IPS-11a (cell line): ENCODE data around the gene WBP1L.
"Not testable (repeated sequence)": the region's sequence is repeated elsewhere in the genome, so short reads cannot be mapped to it uniquely, and the experiment has no call there.

Experiments
- H3K4me3 ChIP-seq: one replicate; pipeline ENCODE4 v1.5.1; 2013; ENCODE audit warnings: low read depth, low read length, control low read depth

WBP1L gene

DNA sequence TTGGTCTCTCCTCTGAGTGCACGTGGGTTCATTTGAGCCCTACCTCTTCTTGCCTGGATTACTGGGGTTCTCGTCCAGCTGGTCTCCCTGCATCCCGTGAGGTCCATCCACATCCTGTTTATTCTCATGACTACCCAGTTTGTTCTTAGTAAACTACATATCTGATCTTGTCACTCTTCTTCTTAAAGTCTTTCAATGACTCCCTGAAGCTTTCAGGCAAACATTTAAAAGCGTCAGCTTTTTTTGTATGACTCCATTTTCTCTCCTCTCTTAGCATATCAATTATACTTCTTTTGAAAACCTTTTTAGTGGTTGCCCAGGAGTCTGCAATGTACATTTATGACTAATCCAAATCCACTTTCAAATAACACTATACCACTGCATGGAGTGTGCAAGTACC lies 21.8 kb upstream of the WBP1L start:
- H3K4me3 ChIP-seq = no peak overlapping the region

DNA sequence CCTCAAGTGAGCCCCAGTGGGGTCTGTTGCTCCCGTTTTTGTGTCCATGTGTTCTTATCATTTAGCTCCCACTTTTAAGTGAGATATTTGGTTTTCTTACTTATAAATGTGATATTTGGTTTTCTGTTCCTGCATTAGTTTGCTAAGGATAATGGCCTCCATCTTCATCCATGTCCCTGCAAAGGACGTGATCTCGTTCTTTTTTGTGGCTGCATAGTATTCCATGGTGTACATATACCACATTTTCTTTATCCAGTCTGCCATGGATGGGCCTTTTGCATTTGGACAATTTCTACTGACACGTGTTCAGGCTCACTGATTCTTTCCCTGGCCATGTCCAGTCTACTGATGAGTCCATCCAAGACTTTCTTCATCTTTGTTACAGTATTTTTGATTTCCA lies 19.8 kb upstream of the WBP1L start:
- H3K4me3 ChIP-seq = no peak overlapping the region

DNA sequence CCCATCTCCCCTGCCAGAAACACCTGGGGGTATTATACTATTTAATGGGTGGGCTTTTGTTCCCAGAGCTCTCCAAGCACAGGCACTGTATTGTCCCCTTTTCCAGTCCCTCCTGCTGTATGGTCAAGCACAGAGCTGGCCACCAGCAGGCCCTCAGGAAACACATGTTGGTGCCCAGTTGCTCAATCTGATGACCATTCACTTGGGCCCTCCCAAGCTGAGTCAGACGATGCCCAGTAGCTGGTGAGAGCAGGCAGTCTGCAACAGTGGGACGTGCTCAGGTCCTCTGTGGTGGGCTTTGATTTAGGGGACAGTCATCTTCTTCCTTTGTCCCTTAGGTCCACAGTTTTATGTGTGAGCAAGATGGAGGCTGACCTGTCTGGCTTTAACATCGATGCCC lies 17.5 kb upstream of the WBP1L start:
- no peak overlapping the region for H3K4me3 ChIP-seq

DNA sequence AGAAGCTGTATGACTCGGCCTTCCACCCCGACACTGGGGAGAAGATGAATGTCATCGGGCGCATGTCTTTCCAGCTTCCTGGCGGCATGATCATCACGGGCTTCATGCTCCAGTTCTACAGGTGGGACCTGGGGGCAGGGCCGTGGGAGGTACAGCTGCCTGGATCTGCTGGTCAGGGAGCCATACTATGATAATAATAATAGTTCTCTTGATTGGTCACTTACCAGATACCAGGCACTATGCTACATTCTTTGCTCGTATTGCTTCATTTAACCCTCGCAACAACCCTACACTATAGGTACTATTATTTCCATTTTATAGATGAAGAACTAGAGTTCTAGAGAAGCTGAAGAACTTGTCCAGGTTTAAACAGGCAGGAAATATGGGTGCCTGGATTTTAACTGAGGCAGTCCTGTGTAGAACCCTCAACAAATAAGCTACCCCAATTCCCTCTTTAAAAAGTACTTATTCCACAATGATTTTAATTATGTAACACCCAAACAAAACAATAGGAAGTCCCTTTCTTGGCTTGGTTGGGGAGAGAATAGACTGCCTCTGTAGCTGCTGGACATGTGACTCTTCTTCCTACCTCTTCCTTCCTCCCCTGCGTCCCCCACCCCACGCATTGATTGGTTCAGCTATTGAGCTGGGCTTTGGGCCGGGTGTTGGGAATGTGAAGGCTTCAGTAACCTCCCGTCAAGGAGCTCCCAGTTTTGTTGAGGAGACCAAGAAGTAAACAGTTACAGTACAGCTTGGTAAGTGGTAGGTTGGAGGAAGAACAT lies 16.5 kb upstream of the WBP1L start:
- H3K4me3 ChIP-seq = no peak overlapping the region

DNA sequence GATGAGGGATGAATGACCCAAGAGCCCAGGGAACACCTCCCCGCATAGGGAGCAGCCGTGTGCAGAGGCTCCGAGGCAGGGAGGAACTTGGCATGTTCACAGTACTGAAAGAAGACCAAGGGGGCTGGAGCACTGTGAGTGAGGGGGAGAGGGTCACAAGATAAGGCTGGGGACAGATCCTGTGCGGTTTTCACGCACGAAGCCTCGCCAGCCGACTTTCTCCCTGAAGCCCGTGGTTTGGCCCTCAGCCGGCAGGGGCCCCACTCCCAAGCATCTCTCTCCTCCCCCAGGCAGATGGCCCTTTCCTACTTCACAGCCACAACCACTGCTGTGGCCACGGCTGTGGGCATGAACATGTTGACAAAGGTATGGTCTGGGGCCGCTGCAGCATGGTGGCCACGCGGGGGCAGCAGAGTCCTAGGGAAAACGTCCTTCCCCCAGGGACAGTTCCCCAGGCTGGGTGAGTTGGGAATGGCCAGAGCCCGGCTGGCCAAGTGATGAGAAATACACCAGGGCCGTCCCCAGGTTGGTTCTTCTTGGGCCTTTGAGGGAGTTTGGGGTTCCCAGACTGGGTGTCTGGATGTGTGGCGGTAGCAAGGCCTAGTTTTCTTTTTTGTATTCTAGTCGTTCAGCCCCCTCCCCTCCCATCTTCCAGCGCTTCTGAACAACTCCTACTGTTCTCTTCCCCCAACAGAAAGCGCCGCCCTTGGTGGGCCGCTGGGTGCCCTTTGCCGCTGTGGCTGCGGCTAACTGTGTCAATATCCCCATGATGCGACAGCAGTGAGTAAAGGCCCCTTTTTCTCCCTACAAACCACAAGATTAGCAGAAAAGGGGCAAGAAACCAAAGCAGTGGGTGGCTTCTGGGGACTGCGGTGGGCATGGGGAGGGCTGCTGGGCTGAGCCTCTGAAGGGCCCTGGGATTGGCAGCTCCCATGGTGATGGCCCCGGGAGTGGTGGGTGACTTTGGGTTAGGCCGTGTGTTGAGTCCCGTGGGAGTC lies 14.4 kb upstream of the WBP1L start:
- H3K4me3 ChIP-seq = no peak overlapping the region

DNA sequence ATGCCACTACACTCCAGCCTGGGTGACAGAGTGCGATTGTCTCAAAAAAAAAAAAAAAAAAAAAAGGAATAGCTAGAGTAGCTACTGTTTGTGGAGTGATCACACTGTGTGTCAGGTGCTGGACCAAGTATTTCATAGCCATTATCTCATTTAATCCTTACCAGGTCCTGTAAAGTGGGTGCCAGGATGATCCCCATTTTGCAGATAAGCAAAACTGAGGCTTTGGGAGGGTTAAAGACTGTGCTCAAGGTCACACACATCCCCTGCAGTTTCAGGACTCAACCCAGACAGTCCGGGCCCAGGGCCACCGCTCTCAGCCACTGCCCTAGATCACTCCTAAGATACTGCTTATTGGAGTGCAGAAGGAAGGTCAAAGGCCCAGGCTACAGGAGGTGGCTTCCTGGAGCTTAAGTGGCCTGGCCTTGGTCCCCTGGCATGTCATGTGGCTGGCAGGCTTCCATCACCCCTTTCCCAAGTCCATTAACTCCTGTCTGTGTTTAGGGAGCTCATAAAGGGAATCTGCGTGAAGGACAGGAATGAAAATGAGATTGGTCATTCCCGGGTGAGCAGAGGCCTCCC lies 12.4 kb upstream of the WBP1L start:
- H3K4me3 ChIP-seq = no peak overlapping the region

DNA sequence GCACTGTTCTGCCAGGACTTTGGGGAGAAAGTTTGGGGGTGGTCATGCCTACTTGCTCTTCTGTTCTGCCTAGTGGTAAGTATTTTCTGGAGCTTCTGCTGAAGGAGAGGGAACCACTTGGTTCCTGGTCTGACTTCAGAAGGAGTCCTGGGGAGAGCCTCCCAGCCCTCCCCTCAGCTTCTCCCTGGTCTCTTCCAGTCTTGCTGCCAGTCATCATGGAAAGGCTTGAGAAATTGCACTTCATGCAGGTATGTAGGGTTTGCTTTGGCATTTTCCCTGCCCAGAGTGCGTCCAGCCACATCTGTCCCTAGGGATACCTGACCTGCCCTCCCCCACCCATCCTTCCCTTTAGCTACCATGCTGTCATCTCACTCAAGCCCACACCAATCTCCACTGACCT lies 11.1 kb upstream of the WBP1L start:
- H3K4me3 ChIP-seq = no peak overlapping the region

DNA sequence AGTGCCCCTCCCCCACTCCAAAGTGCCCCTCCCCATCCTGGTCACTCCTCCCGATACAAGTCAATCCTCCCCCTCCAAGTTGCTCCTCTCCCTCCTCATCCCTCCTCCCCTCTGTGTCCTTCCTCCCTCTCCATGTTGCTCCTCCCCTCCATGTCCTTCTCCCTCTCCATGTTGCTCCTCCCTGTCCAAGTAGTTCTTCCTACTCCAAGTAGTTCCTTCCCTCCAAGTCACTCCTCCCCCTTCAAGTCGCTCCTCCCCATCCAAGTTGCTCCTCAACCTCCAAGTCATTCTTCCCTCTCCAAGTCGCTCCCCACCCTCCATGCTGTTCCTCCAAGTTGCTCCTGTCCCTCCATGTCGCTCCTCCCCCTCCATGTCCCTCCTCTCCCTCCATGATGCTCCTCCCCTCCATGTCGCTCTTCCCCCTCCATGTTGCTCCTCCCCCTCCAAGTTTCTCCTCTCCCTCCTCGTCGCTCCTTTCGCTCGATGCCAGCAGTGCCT lies 8.6 kb upstream of the WBP1L start:
- no peak overlapping the region for H3K4me3 ChIP-seq

DNA sequence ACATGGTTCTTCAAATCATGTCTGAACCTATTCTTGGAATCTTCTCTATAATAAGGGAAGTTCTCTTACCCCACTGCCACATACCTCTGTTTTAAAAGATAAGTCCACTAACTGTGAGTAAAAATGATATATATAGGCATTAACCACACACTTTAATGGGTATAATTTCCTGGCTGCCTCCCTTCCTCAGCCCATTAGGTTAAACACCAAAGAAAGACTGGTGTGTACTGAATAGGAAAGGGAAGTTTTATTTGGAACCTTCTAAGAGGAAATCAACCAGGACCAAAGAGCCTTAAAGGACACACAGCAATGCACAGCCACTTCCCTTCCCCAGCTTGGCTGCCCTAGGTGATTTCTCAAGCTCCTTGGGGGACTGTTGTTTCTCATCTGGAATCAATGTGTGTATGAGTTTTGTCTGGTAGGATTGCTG lies 5.0 kb upstream of the WBP1L start:
- no peak overlapping the region for H3K4me3 ChIP-seq

DNA sequence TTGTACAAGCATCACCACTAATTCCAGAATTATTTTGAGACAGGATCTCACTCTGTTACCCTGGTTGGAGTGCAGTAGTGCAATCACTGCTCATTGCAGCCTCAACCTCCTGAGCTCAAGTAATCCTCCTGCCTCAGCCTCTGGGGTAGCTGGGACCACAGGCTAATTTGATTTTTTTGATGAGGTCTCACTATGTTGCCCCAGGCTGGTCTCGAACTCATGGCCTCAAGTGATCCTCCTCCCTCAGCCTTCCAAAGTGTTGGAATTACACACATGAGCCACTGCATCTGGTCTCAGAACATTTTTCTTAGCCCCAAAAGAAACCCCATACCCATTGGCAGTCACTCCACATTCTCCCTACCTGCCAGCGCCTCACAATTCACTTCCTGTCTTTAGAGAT lies 3.5 kb upstream of the WBP1L start:
- H3K4me3 ChIP-seq = no peak overlapping the region

DNA sequence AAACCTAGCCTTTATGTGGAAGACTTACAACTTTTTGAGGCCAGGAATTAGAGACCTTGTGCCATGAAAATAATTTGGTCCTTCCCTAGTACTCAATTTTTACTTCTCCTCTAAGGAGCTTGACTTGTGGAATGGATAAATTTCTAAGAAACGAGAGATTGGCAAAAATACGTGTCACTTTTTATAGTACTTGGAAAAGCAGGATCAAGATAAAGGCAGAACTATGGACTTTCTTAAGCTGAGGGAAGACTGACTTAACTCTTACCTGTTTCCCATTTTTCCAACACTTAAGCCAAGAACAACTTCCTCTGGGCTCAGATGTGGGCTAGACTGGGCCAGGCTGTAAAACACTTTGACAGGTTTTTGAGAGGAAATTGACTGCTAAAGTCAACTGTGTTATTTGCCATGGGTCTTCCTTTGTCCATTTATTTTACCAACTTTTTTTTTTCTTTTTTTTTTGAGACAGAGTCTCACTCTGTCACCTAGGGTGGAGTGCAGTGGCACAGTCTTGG lies 2.0 kb upstream of the WBP1L start:
- H3K4me3 ChIP-seq = no peak overlapping the region

DNA sequence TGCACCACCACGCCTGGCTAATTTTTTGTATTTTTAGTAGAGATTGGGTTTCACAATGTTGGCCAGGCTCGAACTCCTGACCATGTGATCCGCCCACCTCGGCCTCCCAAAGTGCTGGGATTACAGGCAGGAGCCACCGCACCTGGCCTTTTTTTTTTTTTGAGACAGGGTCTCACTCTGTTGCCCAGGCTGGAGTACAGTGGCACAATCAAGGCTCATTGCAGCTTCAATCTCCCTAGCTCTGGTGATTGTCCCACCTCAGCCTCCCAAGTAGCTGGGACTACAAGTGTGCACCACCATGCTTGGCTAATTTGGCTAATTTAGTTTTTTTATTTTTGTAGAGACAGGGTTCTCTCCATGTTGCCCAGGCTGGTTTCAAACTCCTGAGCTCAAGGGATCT lies 1.4 kb upstream of the WBP1L start:
- H3K4me3 ChIP-seq = not testable (repeated sequence)

DNA sequence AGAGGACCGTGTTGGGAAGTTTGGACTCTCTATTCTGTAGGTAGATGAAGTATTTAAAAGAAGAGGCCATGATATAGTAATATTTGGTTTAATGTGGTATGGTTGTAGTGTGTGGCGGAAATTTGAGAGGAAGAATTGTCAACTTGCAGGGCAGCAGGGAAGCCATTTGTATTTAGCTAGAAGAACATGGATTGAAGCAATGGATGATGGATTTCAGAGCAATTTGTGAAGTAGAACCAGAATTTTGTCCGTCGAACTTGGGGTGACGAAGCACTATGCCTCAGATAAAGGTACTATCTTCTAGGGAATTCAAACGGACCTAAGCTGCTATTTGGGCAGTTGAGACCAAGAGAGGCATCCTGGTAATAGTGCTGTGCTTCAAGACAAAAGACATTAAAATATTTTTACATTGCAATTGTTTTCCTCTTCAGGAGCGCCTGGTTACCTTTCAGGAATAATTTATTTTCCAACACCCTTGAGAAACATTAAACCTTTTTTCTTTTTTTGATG lies 615 bp upstream of the WBP1L start:
- H3K4me3 ChIP-seq = no peak overlapping the region

DNA sequence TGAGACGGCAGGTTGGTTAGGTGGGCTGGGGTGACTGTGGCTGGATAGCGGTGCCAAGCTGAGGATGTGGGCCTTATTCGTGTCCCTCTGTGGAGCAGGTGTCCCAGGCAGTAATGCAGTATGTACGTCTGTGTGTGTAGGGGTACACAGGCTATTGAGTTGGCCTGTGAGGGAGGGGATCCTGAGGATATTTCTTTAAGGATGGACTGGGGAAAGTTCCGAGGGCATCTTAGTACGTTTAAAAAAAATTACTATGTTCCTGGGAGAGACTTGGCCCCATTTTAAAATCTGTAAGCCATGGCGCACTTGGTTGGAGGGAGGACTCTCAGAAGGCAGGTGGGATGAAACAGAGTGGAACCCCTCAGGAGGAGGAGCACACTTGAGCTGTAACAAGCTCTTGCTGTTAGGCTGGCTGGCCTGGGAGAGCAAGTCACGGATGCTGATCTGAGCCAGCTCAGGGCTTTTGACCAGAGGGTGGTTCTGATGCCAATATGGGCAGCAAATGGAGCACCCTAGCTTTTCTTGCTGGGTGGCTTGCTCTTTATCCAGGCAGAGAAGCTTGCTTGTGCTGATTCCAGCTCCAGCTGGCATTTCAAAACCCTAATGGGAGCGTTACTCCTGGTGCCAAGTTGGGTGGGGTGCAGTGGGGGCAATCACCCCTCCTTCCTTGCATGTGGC lies 765 bp downstream of the WBP1L start:
- H3K4me3 ChIP-seq = peak overlapping the region; percentile 82

DNA sequence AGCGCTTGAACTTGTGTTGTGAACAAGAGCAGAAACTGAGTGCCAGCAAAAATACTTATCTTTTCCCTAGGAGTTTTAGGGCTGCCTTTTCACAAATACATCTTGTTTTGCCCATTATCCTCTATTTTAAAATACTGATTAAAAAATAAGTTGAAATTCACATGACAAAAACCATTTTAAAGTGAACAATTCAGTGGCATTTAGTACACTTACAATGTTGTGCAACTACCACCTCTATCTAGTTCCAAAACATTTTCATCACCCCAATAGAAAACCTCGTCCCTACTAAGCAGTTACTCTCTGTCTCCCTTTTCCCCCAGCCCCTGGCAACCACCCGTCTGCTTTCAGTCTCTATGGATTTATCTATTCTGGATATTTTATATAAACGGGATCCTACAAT lies 1.4 kb downstream of the WBP1L start:
- no peak overlapping the region for H3K4me3 ChIP-seq

DNA sequence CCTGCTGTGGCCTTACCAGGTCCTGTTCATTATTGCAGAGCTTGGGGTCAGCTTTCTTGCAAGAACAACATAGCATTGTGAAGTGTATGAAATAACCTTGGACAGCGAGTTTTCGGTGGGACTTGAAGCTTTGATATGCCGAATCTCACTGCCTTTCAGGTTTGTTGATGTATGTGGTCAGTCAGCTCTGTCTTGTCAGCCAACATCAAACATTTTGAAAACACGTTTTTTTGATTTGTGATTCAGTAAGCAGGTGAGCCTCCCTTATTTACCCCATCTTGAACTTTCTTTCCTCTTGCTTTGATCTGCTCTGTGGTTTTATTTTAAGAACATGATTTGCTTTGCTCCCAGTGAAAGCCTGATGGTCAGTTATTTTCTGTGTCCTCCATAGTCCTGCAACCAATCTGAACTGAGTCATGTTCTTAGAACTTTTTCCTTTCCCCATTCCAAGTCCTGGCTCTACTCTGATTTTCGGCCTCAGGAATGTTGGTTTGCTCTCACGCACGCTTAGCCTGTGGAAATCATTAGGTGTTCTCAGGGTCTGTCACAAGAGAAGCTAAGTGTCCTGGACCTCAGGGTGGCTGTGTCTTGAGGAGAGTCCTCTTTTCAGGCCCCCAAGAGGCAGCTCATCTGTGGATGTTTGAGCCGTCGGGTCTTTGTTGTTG lies 8.7 kb downstream of the WBP1L start:
- no peak overlapping the region for H3K4me3 ChIP-seq

DNA sequence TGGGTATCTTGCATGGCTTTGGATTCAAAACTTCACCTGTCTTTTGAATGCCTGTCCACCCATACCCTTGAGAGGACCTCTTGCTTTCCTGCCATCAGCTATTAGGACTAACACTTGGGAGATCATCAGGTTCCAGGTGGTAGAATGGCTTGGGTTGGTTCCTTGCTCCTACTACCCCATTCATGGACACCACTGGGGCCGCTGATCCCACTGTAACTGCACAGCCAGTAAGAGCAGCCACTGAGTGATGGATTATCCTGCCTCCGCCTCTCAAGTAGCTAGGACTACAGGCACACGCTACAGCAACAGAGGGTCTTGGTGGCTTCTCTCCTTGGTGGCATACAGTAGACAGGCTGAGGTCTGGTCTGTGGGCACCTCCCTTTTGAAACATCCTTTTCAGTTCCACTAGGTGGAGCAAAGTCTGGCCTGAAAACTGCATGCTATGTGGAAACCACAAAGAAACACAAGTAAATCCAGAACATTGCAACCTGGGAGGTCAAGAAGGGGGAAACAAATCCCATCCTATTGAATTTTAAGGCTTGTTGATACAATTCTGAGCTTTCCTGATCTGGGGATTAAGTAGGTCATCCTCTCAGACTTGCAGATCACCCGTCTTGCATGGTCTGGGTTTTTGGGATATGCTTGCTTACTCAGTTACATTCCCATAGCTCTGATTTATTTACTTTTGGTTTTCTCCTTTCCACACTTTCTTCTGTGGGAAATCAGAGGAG lies 9.4 kb downstream of the WBP1L start:
- H3K4me3 ChIP-seq = no peak overlapping the region

DNA sequence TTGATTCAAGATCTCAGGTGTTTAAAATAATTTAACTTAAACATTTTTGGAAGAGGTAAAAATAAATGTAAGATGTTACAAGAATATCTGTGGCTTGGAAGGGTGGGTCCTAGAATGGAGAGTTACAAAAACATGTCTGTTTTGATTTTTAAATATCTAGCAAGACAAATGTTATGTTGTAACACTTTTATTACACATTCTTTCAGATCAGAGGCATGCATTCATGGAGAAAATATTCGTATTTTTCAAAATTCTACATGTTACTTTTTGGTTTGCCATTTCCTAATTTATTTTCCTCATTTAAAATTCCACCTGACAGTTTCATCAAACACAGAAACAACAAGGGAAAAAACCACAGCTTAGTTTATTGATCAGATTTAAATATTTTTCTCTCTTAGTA lies 10.0 kb downstream of the WBP1L start:
- no peak overlapping the region for H3K4me3 ChIP-seq

DNA sequence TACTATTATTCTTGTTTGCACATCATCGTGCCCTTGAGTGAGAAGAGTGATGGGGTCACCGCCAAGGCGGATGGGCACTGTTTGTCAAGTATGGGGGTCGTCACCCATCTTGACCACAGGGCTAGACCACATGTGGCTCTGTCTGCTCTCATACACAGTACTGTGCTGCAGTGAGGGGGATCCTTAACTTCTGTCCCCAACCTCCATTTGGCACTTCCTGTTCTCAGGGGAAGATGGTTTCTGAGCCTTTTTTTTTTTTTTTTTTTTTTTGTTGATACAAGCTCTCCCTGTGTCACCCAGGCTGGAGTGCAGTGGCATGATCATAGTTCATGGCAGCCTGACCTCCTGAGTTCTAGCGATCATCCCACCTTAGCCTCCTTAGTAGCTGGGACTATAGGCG lies 13.6 kb downstream of the WBP1L start:
- H3K4me3 ChIP-seq = no peak overlapping the region
